HG03175 (cell line): ENCODE results near the gene IL1RL2.

ENCODE experiments used
- ATAC-seq: cut with Tn5 transposase; IDR thresholded peaks from one replicate; pipeline ENCODE4 v1.9.1; 2021; ENCODE audit warnings: mild to moderate bottlenecking, moderate library complexity; ENCODE audit not compliant: unreplicated experiment

IL1RL2 gene

GRCh38 chr2:102158011-102158755 is 28.6 kb upstream of the IL1RL2 start:
- ATAC-seq = no peak

- ATAC-seq = no peak
These were observed 27.5 kb upstream of the IL1RL2 start for GRCh38 chr2:102159295-102159694.

- no peak for ATAC-seq
These were observed 20.5 kb upstream of the IL1RL2 start for GRCh38 chr2:102166189-102166845.

GRCh38 chr2:102168026-102168771 is 18.6 kb upstream of the IL1RL2 start:
- ATAC-seq = no peak

GRCh38 chr2:102171946-102172345 is 14.9 kb upstream of the IL1RL2 start:
- ATAC-seq = no peak

- ATAC-seq = no peak
These were observed 14.1 kb upstream of the IL1RL2 start for GRCh38 chr2:102172745-102173144.

GRCh38 chr2:102176172-102176571 is 10.7 kb upstream of the IL1RL2 start:
- no peak for ATAC-seq

- no peak for ATAC-seq
These were observed 8.9 kb upstream of the IL1RL2 start for GRCh38 chr2:102177814-102178478.

GRCh38 chr2:102179061-102179460 is 7.8 kb upstream of the IL1RL2 start:
- no peak for ATAC-seq

GRCh38 chr2:102179788-102180686 is 6.8 kb upstream of the IL1RL2 start:
- ATAC-seq = no peak

- ATAC-seq = no peak
These were observed 6.2 kb upstream of the IL1RL2 start for GRCh38 chr2:102180687-102180999.

- ATAC-seq = no peak
These were observed 5.4 kb upstream of the IL1RL2 start for GRCh38 chr2:102181376-102181775.

GRCh38 chr2:102181919-102182635 is 4.7 kb upstream of the IL1RL2 start:
- ATAC-seq = no peak

GRCh38 chr2:102184018-102184417 is 2.8 kb upstream of the IL1RL2 start:
- ATAC-seq = no peak

GRCh38 chr2:102184568-102184967 is 2.3 kb upstream of the IL1RL2 start:
- ATAC-seq = no peak

- ATAC-seq = no peak
These were observed 1.5 kb upstream of the IL1RL2 start for GRCh38 chr2:102185347-102185746.

- no peak for ATAC-seq
These were observed 800 bp downstream of the IL1RL2 start for GRCh38 chr2:102187496-102188150.

- no peak for ATAC-seq
These were observed 3.7 kb downstream of the IL1RL2 start for GRCh38 chr2:102190430-102191107.

GRCh38 chr2:102191501-102191900 is 4.7 kb downstream of the IL1RL2 start:
- no peak for ATAC-seq
